Stimulated activated naive CD4-positive, alpha-beta T cell treated with Interleukin-2 at 50 U/mL for 16 hours (primary cell): ENCODE data around the gene RFTN1.

ENCODE experiments used
- DNase-seq: peaks from one replicate; lab custom pipeline; 2025; lab: John Stamatoyannopoulos, UW

Gene RFTN1

DNA sequence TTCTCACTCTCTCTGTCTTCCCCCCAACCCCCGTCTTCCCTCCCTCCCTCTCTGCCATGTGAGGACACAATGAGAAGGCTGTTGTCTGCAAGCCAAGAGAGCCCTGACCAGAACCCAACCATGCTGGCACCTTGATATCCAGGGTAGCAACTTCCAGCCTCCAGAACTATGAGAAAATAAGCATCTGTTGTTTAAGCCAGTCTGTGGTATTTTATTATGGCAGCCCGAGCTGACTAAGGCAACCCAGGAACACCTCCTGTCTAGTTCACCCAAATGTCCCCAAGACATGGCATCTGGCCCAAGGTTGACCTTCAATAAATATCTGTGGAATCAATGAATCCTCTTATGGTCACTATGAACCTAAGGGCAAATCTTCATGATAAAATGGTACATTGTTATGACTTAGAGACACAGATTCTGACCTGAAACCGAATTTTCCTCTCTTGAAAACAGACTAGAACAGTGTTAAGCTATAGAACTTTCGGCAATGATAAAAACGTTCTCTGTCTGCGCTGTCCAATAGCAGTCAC lies 26.5 kb downstream of the RFTN1 start:
- DNase-seq = no peak

DNA sequence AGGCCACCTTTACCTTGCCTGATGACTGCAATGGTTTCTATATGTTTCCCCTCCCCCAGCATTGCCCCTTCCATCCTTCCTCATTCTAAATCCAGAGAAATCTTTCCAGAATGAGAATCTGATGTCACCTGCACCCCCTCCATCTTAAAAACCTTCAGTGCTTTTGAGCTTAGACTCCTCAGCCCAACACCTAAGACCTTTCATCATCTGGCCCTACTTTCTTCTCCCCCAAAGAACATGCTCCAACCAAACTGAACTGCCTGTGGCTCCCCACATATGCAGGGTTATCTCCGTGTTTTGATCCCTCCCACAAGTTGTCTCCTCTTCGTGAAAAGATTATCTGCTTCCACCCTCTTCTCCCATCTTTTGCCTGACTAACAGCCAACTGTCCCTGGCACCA lies 27.3 kb downstream of the RFTN1 start:
- no peak for DNase-seq

DNA sequence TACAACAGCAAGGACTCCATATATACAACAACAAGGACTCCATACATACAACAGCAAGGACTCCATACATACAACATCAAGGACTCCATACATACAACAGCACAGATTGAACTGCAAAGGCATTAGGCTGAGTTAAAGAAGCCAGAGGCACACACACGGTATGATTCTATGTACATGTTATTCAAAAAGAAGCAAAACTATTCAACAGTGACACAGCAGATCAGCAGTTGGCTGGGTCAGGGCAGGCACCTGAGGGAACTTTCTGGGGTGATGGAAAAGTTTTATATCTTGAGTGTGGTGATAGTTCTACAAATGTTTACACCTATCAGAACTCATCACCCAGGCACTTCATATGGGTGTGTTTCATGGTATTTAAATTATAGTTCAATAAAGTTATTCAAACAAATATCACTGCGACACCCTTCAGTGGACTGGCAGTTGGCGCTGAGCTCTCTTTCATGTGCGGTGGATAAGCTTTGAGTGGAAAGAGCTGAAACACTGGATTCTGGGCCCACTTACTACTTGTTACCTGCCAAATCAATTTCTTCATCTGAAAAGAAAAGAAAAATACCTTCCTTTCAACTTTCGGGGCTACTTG lies 28.0 kb downstream of the RFTN1 start:
- no peak for DNase-seq

DNA sequence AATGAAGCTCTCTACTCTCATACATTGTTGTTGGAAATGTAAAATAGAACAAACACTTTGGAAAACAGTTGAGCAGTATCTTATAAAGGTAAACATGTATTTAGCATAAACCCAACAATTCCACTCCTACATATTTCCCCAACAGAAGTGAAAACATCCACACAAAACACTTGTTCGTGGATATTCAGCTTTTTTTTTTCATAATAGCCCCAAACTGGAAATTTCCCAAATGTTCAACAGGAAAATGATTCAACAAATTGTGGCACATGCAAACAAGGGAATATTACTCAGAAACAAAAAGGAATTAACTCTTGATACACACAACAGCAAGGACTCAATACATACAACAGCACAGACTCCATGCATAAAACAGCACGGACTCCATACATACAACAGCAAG lies 28.5 kb downstream of the RFTN1 start:
- no peak for DNase-seq

DNA sequence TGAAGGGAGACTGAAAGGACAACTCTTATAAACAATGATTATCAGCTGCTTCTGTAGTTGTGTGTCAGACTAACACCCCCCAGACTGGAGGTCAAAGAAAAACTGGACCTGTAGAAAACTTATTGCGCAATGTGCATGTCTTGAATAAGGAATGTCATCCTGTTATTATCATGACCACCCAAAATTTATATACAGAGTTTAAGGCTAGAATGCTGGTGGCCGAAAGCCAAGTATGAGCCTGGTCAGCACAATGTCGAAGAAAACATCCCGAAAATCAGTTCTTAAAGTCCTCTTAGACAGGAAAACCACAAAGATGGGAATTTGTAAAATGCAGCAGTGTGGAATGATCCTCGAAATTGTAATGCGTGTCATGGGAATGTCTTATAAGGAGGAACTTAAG lies 29.3 kb downstream of the RFTN1 start:
- no peak for DNase-seq

DNA sequence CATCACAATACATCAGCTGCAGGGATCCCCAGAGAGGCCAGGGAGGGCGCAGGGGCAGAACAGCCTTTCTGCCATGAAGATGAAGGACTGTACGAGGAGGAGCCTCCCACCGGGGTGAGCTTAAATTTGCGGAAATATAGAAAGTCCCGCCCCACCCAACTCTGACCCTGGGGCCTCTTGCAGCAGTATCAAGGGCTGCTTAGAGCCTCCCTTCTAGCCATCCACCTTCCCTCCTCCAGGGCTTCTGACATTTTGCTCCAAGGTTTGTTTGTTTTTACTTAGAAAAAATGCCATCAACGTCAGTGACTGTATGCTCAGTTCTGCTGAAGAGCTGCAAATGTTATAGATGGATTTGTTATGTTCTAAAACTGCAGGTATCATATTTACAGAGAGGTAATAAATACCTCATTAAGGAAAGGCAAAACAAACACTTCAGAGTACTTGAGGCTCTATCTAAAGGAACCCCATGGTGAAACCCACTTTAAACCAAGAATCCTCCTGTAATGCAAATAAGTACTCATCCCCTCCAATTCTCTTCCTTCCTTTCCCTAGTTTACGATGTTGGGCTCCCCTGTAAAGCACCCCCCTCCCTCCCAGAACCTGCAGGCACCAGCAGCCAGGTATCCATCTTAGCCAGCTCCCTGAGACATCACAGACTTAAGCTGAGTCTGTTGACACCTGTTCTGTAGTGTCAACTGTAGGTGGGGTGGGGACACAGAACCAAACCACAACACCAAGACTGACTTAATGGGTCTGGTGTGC lies 30.5 kb downstream of the RFTN1 start:
- no peak for DNase-seq

DNA sequence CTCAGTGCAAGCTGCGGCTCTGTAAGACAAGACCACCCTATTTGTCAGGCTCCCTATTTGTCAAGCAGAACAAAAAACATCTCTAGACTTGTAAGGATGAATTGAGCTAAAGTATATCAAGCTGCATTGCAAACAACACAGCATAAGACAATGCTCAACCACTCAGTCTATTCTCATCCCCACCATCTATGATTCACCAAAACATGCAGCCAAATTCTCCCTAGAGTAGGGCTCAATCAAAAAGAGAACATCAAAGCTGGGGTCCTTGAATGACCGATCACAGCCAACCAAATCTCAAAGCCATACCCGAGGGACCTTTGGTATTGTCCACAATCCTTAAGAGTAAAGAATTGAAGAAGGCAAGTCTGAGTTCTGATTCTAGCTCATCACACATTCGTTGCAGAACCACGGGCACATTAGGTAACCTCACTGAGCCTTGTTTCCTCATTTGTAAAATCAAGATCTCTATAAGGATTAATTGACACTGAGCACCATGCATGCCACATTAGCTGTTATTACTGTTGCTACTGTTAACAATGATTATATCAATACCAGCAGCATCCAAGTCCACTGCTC lies 31.2 kb downstream of the RFTN1 start:
- no peak for DNase-seq

DNA sequence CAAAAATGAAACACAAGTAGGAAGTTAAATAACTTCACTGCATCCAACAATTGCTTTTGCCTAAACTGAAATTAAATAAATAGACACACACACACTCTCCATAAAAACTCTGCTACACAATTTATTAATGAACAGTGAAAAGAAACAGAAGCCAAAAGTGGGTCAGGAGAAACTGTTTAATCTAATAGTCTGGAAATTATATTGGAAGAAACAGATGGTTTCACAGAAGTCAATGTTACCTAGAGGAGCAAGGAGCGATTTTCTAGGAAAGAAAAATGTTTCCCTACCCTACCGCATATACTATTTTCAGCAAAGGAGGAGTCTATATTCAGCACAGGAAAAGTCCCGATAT lies 32.0 kb downstream of the RFTN1 start:
- no peak for DNase-seq

DNA sequence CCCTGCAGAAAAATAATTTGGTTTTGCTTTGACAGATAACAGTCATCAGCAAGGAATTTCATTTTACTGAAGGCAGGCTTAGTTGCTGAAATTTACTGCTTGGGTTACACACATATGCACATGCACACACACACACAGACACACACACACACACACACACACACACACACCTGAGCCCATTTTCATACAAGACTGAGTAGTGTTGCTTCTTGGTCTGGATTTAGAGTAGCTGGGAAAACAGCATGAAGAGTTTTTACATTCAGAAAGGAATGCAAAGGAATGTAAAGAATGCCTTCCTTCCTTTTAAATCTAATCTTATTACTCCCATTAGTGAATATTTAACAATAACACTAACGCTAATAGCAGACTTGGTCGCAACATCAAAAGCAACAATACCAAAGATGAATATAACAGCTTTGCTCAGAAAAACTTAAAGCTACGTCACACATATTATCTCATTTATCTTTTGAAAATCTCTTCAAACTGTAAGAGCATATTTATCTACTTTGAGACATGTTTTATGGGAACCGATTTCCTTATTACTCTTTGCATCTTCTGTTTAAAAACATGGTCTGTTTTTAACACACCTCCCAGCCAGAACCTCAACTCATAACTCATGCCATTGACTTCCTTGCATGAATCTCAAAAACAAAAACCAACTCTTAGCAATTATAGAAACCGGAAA lies 32.5 kb downstream of the RFTN1 start:
- no peak for DNase-seq

DNA sequence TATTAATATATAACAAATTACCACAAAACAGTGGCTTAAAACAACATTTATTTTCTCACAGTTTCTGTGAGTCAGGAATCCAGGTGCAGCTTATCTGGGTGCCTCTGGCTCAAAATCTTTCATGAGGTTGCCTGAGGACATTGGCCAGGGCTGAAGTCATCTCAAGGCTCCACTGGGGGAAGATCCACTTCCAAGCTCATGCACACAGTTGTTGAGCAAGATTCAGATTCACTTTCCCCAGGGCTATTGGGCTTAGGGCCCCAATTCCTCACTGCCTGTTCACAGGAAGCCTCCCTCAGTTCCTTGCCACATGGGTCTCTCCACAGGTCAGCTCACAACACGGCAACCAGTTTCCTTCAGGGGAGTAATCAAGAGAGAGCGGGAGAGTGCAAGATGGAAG lies 35.0 kb downstream of the RFTN1 start:
- DNase-seq = no peak

DNA sequence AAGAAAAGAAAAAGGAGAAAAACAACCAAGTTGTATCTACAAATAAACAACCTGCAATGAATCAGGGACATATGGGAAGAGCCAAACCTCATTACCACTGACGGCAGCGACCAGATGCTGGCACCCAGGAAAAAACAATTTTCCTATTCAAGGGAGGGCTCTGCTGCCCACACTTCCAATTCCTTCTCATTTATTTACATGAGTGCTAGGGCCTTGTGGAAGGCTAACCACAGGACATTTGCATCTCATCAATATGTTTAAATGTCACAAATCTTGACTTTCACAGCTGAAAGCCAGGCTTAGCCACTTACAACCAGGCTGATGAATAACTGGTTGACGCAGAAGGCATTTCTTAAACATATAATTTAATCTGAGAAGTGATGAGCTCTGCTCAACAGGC lies 36.0 kb downstream of the RFTN1 start:
- no peak for DNase-seq

DNA sequence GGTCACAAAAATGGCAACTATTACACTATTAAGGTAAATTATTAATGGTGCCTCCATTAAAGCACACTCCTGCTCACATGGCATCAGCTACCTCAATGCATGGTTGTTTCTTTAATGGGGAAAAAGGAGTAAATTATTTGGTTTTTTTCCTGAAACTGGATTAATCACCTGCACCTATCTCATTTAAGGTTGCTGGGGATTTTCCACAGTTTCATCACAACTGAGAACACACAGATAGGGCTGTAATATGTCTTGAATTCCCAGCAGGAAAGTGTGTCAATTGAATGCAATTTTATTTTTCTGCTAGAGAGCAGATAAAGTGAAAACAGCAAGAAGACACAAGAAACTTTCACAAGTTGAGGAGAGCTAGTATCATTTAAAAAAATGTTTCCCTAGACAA lies 36.4 kb downstream of the RFTN1 start:
- no peak for DNase-seq

DNA sequence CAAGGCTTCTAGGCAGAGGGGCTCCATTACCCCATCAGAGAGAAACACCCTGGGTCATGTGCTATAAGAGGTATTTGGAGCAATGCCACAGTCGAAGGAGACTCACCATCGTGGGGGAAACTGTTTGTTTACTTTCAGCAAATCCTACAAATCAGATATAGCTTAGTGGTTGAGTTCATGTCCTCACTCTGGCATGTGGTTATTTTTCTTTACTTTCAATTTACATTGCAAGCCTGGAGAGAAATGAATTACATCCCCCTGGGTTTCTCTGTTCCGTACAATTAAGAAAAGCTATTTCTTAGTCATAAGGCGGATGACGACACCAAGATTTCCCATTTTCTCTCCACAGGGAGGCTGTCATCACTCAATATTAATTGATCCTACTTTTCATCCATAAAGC lies 36.9 kb downstream of the RFTN1 start:
- DNase-seq = no peak

DNA sequence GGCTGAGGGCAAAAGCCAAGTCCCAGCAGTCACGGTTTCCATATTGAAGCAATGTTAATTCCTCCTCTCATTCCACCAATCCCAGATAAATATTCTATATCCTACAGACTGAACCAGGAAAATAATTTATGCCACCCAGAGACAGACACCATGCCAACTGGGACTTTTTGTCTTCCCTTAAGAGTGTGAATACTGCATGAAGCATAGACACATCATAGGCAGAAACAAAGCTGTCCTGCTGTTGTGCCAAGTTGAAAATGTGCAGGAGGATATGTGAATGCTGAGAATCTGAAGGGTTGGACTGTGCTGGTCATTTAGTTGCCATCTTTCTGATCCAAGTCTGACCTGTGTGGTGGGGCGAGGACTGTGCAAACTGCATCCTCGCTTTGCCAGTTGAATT lies 37.7 kb downstream of the RFTN1 start:
- DNase-seq = no peak

DNA sequence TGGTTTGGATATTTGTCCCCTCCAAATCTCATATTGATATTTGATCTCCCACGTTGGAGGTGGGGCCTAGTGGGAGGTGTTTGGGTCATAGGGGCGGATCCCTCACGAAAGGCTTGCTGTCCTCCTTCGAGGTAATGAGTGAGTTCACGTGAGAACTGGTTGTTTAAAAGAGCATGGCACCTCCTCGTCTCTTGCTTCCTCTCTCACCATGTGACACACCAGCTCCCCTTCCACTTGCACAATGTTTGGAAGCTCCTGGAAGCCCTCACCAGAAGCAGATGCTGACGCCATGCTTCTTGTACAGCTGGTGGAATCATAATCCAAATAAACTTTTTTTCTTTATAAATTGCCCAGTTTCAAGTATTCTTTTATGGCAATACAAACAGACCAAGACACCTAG lies 38.6 kb downstream of the RFTN1 start:
- no peak for DNase-seq

DNA sequence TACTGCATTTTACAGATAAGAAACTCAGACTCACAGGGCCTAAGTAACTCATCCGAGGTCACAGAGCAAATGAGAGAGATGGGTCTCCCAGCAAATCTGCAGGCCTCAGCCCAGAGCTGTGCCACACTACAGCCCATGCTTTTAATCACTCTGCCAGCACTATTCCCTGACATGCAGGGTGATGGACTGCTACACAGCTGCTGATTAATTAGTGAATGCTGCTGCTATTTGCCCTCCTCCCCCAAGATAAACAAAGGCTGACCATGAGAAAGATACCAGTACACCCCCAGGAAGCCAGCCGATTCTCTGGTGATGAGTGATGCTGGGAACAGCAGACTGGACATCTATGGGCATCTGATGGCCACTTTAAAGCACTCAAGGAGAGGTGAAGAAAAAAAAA lies 39.3 kb downstream of the RFTN1 start:
- DNase-seq = no peak

DNA sequence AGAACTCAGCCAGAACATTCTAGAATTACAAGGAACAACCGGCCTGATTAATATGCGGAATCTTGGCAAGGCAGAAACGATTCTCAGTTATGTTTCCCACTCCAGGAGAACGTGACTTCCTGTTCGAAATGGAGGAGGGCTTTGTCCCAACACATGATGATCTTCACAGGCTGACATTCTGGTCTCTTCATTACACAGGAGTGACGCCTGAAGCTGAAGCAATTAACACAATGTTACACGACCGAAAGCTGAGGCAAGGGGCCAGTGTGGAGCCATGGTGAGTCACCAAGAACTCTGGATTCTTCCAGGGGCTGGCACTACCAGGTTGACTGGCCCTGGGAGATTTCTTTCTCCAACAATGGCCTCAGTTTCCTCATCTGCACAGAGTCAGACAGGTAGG lies 40.9 kb downstream of the RFTN1 start:
- DNase-seq = no peak

DNA sequence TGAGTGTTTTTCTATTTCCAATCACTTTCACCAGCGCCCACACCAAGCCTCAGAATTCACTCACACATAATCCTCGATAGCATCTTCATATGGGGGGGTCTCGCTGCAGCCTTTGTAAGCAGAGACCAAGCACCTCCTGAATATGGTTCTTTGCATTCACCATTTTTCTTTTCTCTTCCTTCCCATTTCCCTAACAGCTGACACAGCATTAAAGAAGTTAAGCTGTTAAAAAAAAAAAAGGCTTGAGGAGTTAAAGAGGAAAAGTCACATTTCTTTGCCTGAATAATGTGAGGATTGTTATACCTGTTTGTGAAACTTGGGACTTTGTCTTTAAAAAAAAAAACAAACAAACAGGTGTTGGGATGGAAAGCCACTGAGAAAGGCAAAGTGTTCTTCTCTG lies 41.6 kb downstream of the RFTN1 start:
- no peak for DNase-seq

DNA sequence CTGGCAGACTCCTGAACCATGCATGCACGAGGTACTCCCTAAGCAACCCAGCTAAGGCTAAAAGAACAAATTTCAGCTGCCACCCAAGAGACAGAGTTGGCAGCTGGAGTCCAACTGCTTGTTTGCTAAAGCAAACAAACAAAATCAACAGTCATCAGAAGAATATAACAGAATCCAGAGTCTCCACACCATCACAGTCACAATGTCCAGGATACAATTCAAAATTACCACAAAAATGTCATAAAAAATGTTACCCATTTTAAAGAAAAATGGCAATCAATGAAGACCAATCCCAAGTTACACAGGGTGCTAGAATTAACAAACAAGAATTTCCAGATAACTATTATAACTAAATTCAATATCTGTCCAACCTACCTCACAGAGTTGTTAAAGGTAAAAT lies 42.9 kb downstream of the RFTN1 start:
- DNase-seq = no peak

DNA sequence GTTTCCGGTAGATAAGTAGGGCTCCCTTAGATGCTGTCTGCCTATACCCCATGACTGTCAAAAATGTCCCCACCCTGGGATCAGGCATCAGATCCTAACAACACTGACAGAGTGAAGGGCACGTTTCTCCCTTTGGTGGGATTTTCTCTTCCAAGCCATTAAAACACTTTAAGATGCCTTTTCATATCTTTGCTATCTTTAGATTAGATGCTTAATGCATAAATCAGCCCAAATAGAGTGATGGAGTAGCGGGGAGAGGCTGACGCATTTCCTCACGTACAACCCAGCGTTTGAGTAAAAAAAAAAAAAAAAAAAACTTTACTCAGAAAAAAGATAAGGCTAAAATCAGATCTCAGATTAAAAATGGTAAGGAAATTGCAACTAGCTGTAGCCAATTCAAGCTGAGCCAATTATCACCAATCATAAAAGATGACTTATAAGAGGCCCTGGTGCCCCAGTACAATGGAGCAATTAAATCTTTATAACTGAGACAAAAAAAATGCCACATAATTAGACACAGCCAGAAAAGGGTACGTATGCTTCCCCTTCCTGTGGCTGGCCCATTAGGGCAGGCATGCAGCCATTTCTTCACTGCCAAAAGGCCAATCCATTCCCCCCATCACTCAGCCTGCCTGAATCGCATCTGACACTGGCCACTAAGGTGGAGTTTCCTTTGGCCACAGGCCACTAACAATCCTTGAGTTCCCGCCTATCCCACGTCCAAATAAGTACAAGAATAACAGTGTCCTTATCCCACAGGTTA lies 45.0 kb downstream of the RFTN1 start:
- no peak for DNase-seq

DNA sequence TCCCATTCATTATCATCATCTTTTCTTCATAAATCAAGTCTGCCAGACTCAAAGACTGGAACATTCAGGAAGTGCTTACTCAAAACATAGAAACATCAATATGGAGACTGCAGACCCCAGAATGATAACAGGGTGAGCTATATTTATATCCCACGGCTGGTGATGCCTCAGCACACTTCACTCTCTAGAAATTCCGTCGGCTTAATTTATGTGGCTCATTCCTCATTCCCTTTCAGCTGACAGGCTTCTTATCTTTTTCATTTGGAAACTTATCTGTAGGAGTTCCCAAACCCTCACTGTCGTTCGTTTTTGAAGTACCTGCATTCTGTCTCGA lies 45.5 kb downstream of the RFTN1 start:
- DNase-seq = no peak

DNA sequence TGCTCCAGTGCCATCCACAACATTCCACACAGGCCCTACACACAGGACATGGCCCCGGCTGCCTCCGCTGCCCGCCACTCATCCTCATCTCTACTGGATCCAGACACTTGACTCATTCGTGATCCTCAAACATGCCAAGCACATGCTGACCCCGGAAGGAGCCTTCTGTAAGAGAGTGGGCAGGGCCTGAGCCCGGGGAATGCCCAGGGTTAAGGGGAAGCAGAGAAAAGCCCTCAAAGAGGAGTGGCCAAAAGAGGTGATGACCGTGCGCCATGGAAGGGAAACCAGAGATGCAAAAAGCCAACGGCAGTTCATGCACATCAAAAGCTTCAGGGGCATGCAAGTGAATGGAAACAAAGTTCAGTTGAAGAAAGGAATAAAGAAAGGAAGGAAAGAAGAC lies 46.1 kb downstream of the RFTN1 start:
- no peak for DNase-seq
